ENCODE data around the gene SDK1.

SDK1 gene

DNA sequence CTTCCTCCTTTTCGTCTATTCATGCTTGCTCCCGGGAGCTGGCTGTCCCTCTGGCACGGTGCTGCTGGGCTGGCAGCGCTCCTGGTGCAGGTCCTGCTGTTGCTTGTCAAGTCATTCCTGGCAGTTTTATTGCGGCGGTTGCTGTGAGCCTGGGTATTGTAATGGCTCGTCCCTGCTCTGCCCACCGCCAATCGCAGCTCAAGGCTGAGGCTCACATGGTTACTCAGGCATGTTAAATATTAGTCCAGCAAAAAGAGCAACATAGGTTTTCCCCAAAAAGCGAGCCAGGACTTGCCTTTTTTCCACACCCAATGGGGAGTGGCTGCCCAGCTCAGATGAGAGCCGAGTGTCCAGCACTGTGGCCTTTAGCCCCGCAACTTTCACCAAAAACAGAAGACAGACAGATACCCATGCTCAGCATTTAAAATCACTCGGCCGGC, 888.1 kb downstream of the SDK1 start:
- no peaks in the 10 kb centered on the region for H3K79me2 ChIP-seq (ENCODE audit: insufficient read depth, low read length)
- no peak for DNase-seq
- H2AFZ ChIP-seq (ENCODE audit: low read depth, low read length): no peak overlapping the region
- H3K9ac ChIP-seq (ENCODE audit: low read depth, low read length): no peak overlapping the region
- ATAC-seq (ENCODE audit: insufficient read depth, low read depth): no peak
- no peaks in the 10 kb centered on the region for H3K4me1 ChIP-seq (ENCODE audit: insufficient read depth, low read length)
- TF ChIP-seq, protein P1, sequence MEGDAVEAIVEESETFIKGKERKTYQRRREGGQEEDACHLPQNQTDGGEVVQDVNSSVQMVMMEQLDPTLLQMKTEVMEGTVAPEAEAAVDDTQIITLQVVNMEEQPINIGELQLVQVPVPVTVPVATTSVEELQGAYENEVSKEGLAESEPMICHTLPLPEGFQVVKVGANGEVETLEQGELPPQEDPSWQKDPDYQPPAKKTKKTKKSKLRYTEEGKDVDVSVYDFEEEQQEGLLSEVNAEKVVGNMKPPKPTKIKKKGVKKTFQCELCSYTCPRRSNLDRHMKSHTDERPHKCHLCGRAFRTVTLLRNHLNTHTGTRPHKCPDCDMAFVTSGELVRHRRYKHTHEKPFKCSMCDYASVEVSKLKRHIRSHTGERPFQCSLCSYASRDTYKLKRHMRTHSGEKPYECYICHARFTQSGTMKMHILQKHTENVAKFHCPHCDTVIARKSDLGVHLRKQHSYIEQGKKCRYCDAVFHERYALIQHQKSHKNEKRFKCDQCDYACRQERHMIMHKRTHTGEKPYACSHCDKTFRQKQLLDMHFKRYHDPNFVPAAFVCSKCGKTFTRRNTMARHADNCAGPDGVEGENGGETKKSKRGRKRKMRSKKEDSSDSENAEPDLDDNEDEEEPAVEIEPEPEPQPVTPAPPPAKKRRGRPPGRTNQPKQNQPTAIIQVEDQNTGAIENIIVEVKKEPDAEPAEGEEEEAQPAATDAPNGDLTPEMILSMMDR (IDR thresholded peaks at IDR 0.05; ENCODE audit: borderline replicate concordance, extremely low read depth, low read length, poor library complexity, severe bottlenecking): no peak
- TF ChIP-seq EZH2 (IDR thresholded peaks at IDR 0.05; ENCODE audit: borderline replicate concordance, low read depth, low read length, severe bottlenecking): no peak
- H3K27ac ChIP-seq (ENCODE audit: low read length): no peak overlapping the region
- no peak overlapping the region for H3K4me2 ChIP-seq (ENCODE audit: insufficient read depth, low read length)
- no peak overlapping the region for H3K4me3 ChIP-seq (ENCODE audit: low read depth in 1 of 2, low read length in 2 of 2)
- H3K9me3 ChIP-seq (ENCODE audit: insufficient read depth, low read length, severe bottlenecking): no peaks in the 10 kb centered on the region
- no peaks in the 10 kb centered on the region for H3K27me3 ChIP-seq (ENCODE audit: insufficient read depth, low read length, poor library complexity)
- no peaks in the 10 kb centered on the region for H3K36me3 ChIP-seq (ENCODE audit: insufficient read depth, low read length)
- no peaks in the 10 kb centered on the region for H4K20me1 ChIP-seq (ENCODE audit: insufficient read depth, low read length)

DNA sequence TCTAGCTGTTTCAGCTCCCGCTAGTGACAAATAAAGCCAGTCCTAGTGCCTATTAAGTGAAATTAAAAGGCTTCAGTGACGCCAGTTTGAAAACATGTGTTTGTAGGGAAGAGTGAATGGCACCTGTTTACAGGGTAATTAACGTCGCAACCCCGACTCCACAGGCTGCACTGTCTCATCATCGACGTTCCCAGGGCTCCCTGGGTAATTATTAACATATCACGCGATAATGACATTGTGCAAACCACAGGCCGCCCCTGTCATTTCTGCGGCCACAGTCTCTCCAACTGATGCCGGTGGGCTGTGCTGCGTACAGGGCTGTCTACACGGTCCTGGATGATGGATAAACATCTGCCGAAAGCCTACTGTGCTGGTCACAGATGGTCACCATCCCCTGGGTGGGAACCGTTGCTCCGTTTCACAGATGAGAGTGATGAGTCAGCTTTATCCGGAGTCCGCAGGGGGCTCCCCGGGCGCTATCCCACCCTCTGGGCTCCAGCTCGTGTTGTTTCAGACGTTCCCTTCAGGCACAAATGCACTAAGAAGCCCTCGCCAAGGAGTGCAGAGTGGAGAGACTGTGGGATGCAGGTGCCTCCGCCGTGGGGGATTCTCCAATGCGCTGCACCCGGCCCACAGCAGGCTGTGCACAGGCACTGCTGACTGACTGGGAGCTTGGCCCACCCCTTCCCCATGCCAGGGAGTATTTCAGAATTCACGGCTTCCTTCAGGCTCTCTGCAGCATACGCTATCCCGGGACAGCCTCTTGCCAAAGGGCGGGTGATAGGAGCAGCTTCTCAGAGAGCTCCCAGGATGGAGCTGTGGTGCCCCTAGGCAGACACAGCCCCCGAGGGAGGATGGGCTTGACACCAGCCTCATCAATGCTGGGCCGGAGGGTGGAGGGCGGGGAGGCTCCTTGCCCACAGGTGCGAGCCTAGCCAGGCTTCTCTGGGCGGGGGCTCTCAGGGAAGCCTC, 889.2 kb downstream of the SDK1 start:
- Histone ChIP-seq H3K9me3 (ENCODE audit: insufficient read depth, low read length, severe bottlenecking) (no peaks in the 10 kb centered on the region), H3K4me1 (ENCODE audit: insufficient read depth, low read length) (no peaks in the 10 kb centered on the region), H3K4me2 (ENCODE audit: insufficient read depth, low read length) (no peak overlapping the region), H3K9ac (ENCODE audit: low read depth, low read length) (no peak overlapping the region), H3K79me2 (ENCODE audit: insufficient read depth, low read length) (no peaks in the 10 kb centered on the region), H3K4me3 (ENCODE audit: low read depth in 1 of 2, low read length in 2 of 2) (no peak overlapping the region), H4K20me1 (ENCODE audit: insufficient read depth, low read length) (no peaks in the 10 kb centered on the region), H2AFZ (ENCODE audit: low read depth, low read length) (no peak overlapping the region), H3K27me3 (ENCODE audit: insufficient read depth, low read length, poor library complexity) (no peaks in the 10 kb centered on the region), H3K36me3 (ENCODE audit: insufficient read depth, low read length) (no peaks in the 10 kb centered on the region), H3K27ac (ENCODE audit: low read length) (no peak overlapping the region)
- TF ChIP-seq EZH2 (IDR thresholded peaks at IDR 0.05; ENCODE audit: borderline replicate concordance, low read depth, low read length, severe bottlenecking): no peak
- TF ChIP-seq, protein P1 (IDR thresholded peaks at IDR 0.05; ENCODE audit: borderline replicate concordance, extremely low read depth, low read length, poor library complexity, severe bottlenecking): no peak
- DNase-seq (no peak), ATAC-seq (ENCODE audit: insufficient read depth, low read depth) (no peak)

DNA sequence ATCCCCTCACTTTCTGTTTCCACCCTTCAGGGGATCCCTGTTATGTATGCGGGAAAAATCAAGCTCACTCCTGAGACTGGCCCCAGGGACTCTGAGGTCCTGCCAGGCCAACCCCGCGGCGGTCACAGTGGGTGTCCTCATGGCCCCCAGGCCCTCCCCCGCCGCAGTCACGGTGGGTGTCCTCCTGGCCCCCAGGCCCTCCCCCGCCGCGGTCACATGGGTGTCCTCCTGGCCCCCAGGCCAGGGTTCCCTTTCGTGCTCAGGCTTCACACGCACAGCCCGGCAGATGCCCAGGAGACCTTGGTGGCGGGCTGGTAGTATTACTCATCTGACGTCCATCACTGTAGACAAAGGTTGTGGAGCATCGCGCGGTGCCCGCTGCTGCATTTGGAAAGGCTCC, 890.0 kb downstream of the SDK1 start:
- Histone ChIP-seq H2AFZ (ENCODE audit: low read depth, low read length) (no peak overlapping the region), H3K9me3 (ENCODE audit: insufficient read depth, low read length, severe bottlenecking) (no peaks in the 10 kb centered on the region), H3K9ac (ENCODE audit: low read depth, low read length) (no peak overlapping the region), H3K27me3 (ENCODE audit: insufficient read depth, low read length, poor library complexity) (no peaks in the 10 kb centered on the region), H3K79me2 (ENCODE audit: insufficient read depth, low read length) (no peaks in the 10 kb centered on the region), H3K4me3 (ENCODE audit: low read depth in 1 of 2, low read length in 2 of 2) (no peak overlapping the region), H3K4me1 (ENCODE audit: insufficient read depth, low read length) (no peaks in the 10 kb centered on the region), H3K4me2 (ENCODE audit: insufficient read depth, low read length) (no peak overlapping the region), H3K36me3 (ENCODE audit: insufficient read depth, low read length) (no peaks in the 10 kb centered on the region), H3K27ac (ENCODE audit: low read length) (no peak overlapping the region), H4K20me1 (ENCODE audit: insufficient read depth, low read length) (no peaks in the 10 kb centered on the region)
- ATAC-seq (ENCODE audit: insufficient read depth, low read depth) (no peak), DNase-seq (no peak)
- no peak for TF ChIP-seq EZH2 (IDR thresholded peaks at IDR 0.05; ENCODE audit: borderline replicate concordance, low read depth, low read length, severe bottlenecking)
- TF ChIP-seq, protein P1 (IDR thresholded peaks at IDR 0.05; ENCODE audit: borderline replicate concordance, extremely low read depth, low read length, poor library complexity, severe bottlenecking): no peak
